ENCODE results near the gene SOD1. TPM values are rescaled to one million over a fixed set of nuclear protein-coding genes. Genes with fewer than 3 reads are reported as not detected.
A peak's percentile ranks its signal among the peaks of the same experiment; 100 is the strongest.

SOD1 gene
- total and polyA plus RNA-seq, 2 donors (not counting 3 experiments of a cell fraction or from before 2014, with no cell fraction given): 198 to 268 TPM

GRCh38 chr21:31660591-31660990, 1.1 kb downstream of the SOD1 start:
- Histone ChIP-seq H3K27ac (ENCODE audit: insufficient read depth, low read depth, low read length) (peak overlapping the region; percentile 24), H3K79me2 (ENCODE audit: control insufficient read depth, insufficient read depth, low read length) (peaks cover 39% of the 10 kb centered on the region), H3K4me3 (replicated peaks in 1 of 3; ENCODE audit: insufficient read depth in 1 of 3, low read depth in 1 of 3, low read length in 3 of 3) (peak overlapping the region; percentile 73 to 92 (median 89)), H2AFZ (ENCODE audit: low read depth, low read length) (peak overlapping the region; percentile 42), H3K4me2 (ENCODE audit: insufficient read depth, low read length) (peak overlapping the region; percentile 98), H4K20me1 (replicated peaks; ENCODE audit: control insufficient read depth, extremely low read depth, insufficient read depth, low read length) (no peaks in the 10 kb centered on the region), H3K4me1 (ENCODE audit: control insufficient read depth, extremely low read depth, insufficient read depth, low read length) (peaks cover 7% of the 10 kb centered on the region), H3K27me3 (ENCODE audit: control insufficient read depth in 2 of 2, insufficient read depth in 2 of 2, low read length in 2 of 2) (no peaks in the 10 kb centered on the region), H3K36me3 (ENCODE audit: control insufficient read depth in 2 of 2, extremely low read depth in 1 of 2, insufficient read depth in 2 of 2, low read length in 2 of 2) (no peaks in the 10 kb centered on the region), H3K9me1 (replicated peaks; ENCODE audit: control insufficient read depth, extremely low read depth, insufficient read depth, low read length) (no peaks in the 10 kb centered on the region), H3K9ac (replicated peaks; ENCODE audit: extremely low read depth, insufficient read depth, low read length) (peak overlapping the region; percentile 73), H3K9me3 (replicated peaks; ENCODE audit: control insufficient read depth, insufficient read depth, low read length) (no peaks in the 10 kb centered on the region)
- TSS peak; percentile 53 for BruUV-seq (replicated peaks)
- TF ChIP-seq MYC (IDR thresholded peaks at IDR 0.05; ENCODE audit: low read depth, low read length) (no peak), POLR2AphosphoS5 (IDR thresholded peaks at IDR 0.05; ENCODE audit: insufficient read depth, low read depth, low read length) (no peak), POLR2A (IDR thresholded peaks at IDR 0.05; ENCODE audit: low read depth, low read length) (no peak), MAX (IDR thresholded peaks at IDR 0.05; ENCODE audit: insufficient read depth, insufficient read length) (no peak), FOS (IDR thresholded peaks at IDR 0.05; ENCODE audit: borderline replicate concordance, insufficient read depth, low read length) (no peak), JUN (IDR thresholded peaks at IDR 0.05; ENCODE audit: borderline replicate concordance, insufficient read depth, insufficient read length, low read depth) (no peak), CTCF (IDR thresholded peaks at IDR 0.05; ENCODE audit: extremely low read depth in 1 of 2, insufficient read depth in 1 of 2, low read depth in 1 of 2, low read length in 2 of 2) (no peak), GATA2 (IDR thresholded peaks at IDR 0.05; ENCODE audit: insufficient read depth, insufficient read length, low read depth, low read length) (no peak), EZH2 (IDR thresholded peaks at IDR 0.05; ENCODE audit: borderline replicate concordance, low read depth, low read length, severe bottlenecking) (no peak)
- dilution Hi-C loops (cut with MboI; ENCODE audit: extremely low pct_ligation_motif_present, low sequenced_read_pairs): no loop called here
- FAIRE-seq (no peak), DNase-seq (ENCODE audit: low read depth, low spot score) (no peak)
- ChIA-PET CTCF (no interaction called here), POLR2A (no interaction called here)
- intact Hi-C loops (cut with micrococcal nuclease): loop anchor here (2.0 kb wide), 1 partner anchor 70 kb away; no protein-coding TSS in a partner anchor

Data from endothelial cell of umbilical vein (primary cell).